HUES48 (cell line): Measurements from ENCODE around the gene EYS.

Experiments used
- H3K27ac ChIP-seq: one replicate; pipeline ENCODE4 v1.7.0; 2013; ENCODE audit warnings: low read depth, low read length, inconsistent platforms
- H3K27me3 ChIP-seq: 2 replicates; pipeline ENCODE4 v1.6.1; 2013; ENCODE audit warnings: mild to moderate bottlenecking, low read length; ENCODE audit not compliant: control insufficient read depth, insufficient read depth
- H3K36me3 ChIP-seq: 2 replicates; pipeline ENCODE4 v1.6.1; 2013; ENCODE audit warnings: low read length; ENCODE audit not compliant: control insufficient read depth, insufficient read depth
- H3K4me1 ChIP-seq: 2 replicates; pipeline ENCODE4 v1.6.1; 2013; ENCODE audit warnings: mild to moderate bottlenecking, low read length; ENCODE audit not compliant: control insufficient read depth, insufficient read depth
- H3K4me3 ChIP-seq: 2 replicates; pipeline ENCODE4 v1.5.1; 2013; ENCODE audit warnings: mild to moderate bottlenecking, low read depth, low read length
- H3K9ac ChIP-seq: 2 replicates; pipeline ENCODE4 v1.6.1; 2013; ENCODE audit warnings: mild to moderate bottlenecking, low read depth, low read length, moderate library complexity
- H3K9me3 ChIP-seq: 2 replicates; pipeline ENCODE4 v1.6.1; 2013; ENCODE audit warnings: low read length; ENCODE audit not compliant: control insufficient read depth, insufficient read depth

The EYS gene

DNA sequence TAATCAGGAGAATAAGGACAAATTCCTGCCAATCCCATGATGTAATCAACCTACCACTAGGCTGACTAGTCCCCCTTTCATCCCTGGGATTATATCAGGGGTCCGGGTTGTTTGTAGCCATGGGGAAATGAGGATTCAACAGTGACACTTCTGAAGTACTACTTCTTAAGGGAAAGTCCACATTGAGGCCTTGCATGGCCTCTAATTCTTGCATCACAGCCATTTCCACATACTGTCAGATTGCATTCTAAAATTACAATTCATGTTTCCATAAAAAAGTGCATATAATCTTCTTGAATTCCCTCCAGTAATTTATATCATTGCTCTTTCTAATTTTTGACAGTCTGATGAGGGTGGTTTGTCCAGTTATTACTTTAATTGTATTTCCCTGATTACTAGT lies 1887.2 kb downstream of the EYS start:
- H3K27me3 ChIP-seq, result no peaks in the 10 kb centered on the region
- no peak overlapping the region for H3K9ac ChIP-seq

GRCh38 chr6:63817492-63818050 lies 1889.5 kb downstream of the EYS start:
- Histone ChIP-seq H3K27ac (no peak overlapping the region), H3K27me3 (no peaks in the 10 kb centered on the region), H3K4me3 (no peak overlapping the region), H3K36me3 (no peaks in the 10 kb centered on the region), H3K4me1 (no peaks in the 10 kb centered on the region), H3K9me3 (no peaks in the 10 kb centered on the region), H3K9ac (no peak overlapping the region)

More for the DNA sequence above, 1887.2 kb downstream of the EYS start:
- Histone ChIP-seq H3K4me1 (no peaks in the 10 kb centered on the region), H3K4me3 (no peak overlapping the region), H3K36me3 (no peaks in the 10 kb centered on the region), H3K27ac (no peak overlapping the region), H3K9me3 (no peaks in the 10 kb centered on the region)

- no peak overlapping the region for H3K9ac ChIP-seq
- H3K27ac ChIP-seq, result no peak overlapping the region
- no peaks in the 10 kb centered on the region for H3K9me3 ChIP-seq
- H3K4me3 ChIP-seq, result no peak overlapping the region
- H3K36me3 ChIP-seq, result no peaks in the 10 kb centered on the region
- H3K4me1 ChIP-seq, result no peaks in the 10 kb centered on the region
- no peaks in the 10 kb centered on the region for H3K27me3 ChIP-seq
These were observed 1890.0 kb downstream of the EYS start for GRCh38 chr6:63816982-63817436.

DNA sequence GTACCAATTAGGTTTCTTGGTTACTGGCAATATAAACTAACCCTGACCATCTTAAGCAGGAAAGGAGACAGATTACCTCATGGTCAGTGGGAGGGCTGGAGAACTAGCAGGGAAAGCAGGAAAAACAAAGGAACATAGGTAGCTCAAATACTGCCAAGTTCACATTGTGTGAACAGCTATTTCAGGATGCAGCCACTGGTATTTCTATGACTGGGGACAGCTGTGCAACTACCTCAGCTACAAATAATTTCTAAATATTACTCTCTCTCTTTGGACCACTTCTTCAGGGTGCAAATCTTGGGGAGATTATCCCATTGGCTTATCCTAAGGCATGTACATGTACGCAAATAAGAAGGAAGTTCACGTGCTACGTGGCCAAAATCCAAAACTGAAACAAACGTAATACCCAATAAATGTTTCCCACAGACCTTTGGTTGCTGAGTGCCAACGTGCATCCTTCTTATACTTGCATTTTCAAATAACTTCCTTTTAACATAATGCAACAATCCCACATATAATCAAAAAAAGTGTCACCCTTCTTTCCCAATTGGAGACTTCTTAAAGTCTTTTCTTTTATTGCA lies 1890.5 kb downstream of the EYS start:
- no peaks in the 10 kb centered on the region for H3K27me3 ChIP-seq
- H3K9ac ChIP-seq, result no peak overlapping the region
- no peak overlapping the region for H3K4me3 ChIP-seq
- H3K9me3 ChIP-seq, result no peaks in the 10 kb centered on the region
- H3K27ac ChIP-seq, result no peak overlapping the region
- H3K36me3 ChIP-seq, result no peaks in the 10 kb centered on the region
- no peaks in the 10 kb centered on the region for H3K4me1 ChIP-seq

- no peak overlapping the region for H3K4me3 ChIP-seq
- H3K9me3 ChIP-seq, result no peaks in the 10 kb centered on the region
- no peaks in the 10 kb centered on the region for H3K27me3 ChIP-seq
- no peaks in the 10 kb centered on the region for H3K4me1 ChIP-seq
- no peaks in the 10 kb centered on the region for H3K36me3 ChIP-seq
- H3K27ac ChIP-seq, result no peak overlapping the region
- no peak overlapping the region for H3K9ac ChIP-seq
These were observed 1892.6 kb downstream of the EYS start for GRCh38 chr6:63814459-63814858.

- H3K9me3 ChIP-seq, result no peaks in the 10 kb centered on the region
- H3K27me3 ChIP-seq, result no peaks in the 10 kb centered on the region
- H3K4me3 ChIP-seq, result no peak overlapping the region
- no peaks in the 10 kb centered on the region for H3K36me3 ChIP-seq
- H3K27ac ChIP-seq, result no peak overlapping the region
- no peaks in the 10 kb centered on the region for H3K4me1 ChIP-seq
- no peak overlapping the region for H3K9ac ChIP-seq
These were observed 1893.4 kb downstream of the EYS start for GRCh38 chr6:63813566-63814120.

DNA sequence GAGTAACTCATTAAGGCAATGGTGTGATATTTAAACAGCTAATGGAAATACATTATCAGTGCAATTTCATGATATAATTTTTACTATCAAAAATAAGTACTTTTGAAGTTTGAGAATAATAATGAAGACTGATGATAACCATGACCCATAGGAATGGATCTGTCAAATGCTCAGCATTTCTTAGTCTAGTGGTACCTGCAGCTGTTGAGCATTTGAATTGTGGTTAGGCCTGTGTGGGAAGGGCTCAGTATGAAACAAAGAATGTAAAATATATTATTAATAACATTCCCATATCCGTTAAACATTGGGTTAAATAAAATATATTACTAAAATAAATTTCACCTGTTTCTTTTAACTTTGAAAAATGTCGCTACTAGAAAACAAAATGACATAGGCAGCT lies 1898.5 kb downstream of the EYS start:
- no peak overlapping the region for H3K27ac ChIP-seq
- no peak overlapping the region for H3K4me3 ChIP-seq
- H3K9me3 ChIP-seq, result no peaks in the 10 kb centered on the region

GRCh38 chr6:63807056-63807455 lies 1900.0 kb downstream of the EYS start:
- Histone ChIP-seq H3K9me3 (no peaks in the 10 kb centered on the region), H3K9ac (no peak overlapping the region), H3K4me1 (peaks cover 5% of the 10 kb centered on the region; the same call in 1 of the 2 replicates), H3K27ac (no peak overlapping the region), H3K27me3 (no peaks in the 10 kb centered on the region), H3K4me3 (no peak overlapping the region), H3K36me3 (no peaks in the 10 kb centered on the region)

More for the DNA sequence above, 1898.5 kb downstream of the EYS start:
- Histone ChIP-seq H3K4me1 (peaks cover 5% of the 10 kb centered on the region; the same call in 1 of the 2 replicates), H3K36me3 (no peaks in the 10 kb centered on the region), H3K27me3 (no peaks in the 10 kb centered on the region), H3K9ac (no peak overlapping the region)

GRCh38 chr6:63806573-63806913 lies 1900.5 kb downstream of the EYS start:
- Histone ChIP-seq H3K4me3 (no peak overlapping the region), H3K27ac (no peak overlapping the region), H3K9ac (no peak overlapping the region), H3K9me3 (no peaks in the 10 kb centered on the region), H3K4me1 (peaks cover 5% of the 10 kb centered on the region; the same call in 1 of the 2 replicates), H3K36me3 (no peaks in the 10 kb centered on the region), H3K27me3 (no peaks in the 10 kb centered on the region)

GRCh38 chr6:63805808-63806572 lies 1901.0 kb downstream of the EYS start:
- Histone ChIP-seq H3K27ac (no peak overlapping the region), H3K9me3 (no peaks in the 10 kb centered on the region), H3K9ac (no peak overlapping the region), H3K36me3 (no peaks in the 10 kb centered on the region), H3K27me3 (no peaks in the 10 kb centered on the region), H3K4me3 (no peak overlapping the region), H3K4me1 (peaks cover 5% of the 10 kb centered on the region; the same call in 1 of the 2 replicates)

DNA sequence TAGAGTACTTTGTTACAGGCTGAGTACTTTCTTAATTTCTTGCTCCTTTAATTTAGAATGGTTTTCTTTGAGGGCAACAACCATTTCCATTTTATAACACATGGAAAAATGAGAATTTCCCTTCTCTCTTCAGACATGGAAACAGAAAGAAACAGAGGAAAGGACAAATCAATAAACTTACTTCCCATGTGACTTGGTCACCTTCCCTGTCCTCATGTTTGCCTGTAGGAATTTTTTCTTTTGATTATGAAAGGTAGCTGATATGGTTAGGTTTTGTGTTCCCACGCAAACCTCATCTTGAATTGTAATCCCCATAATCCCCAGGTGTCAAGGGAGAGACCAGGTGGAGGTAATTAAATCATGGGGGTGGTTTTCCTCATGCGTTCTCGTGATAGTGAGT lies 1901.7 kb downstream of the EYS start:
- Histone ChIP-seq H3K27me3 (no peaks in the 10 kb centered on the region), H3K9me3 (no peaks in the 10 kb centered on the region), H3K27ac (no peak overlapping the region), H3K9ac (no peak overlapping the region), H3K4me1 (peaks cover 5% of the 10 kb centered on the region; the same call in 1 of the 2 replicates), H3K4me3 (no peak overlapping the region), H3K36me3 (no peaks in the 10 kb centered on the region)
